Keratinocyte (primary cell): ENCODE measurements around the gene STON2. TPM values are rescaled to one million over a fixed set of nuclear protein-coding genes. Genes with fewer than 3 reads are reported as not detected.

Experiments
- DNase-seq: peaks from one replicate; pipeline ENCODE4 v3.0.0-alpha.2; 2011; ENCODE audit warnings: low read depth, missing footprints, low spot score
- FAIRE-seq: peaks from 2 replicates; lab custom pipeline; 2011; peaks lifted over from hg19 to GRCh38; lab: Jason Lieb, UNC
- H2AFZ ChIP-seq: 2 replicates; pipeline ENCODE4 v1.6.0; 2012; ENCODE audit warnings: low read length, control low read depth, inconsistent platforms; ENCODE audit not compliant: control insufficient read depth
- H3K27ac ChIP-seq: 2 replicates; pipeline ENCODE4 v1.5.1; 2011; ENCODE audit warnings: low read length; ENCODE audit not compliant: control insufficient read depth, insufficient read depth
- H3K27me3 ChIP-seq: 3 replicates; pipeline ENCODE4 v1.6.0; 2011; ENCODE audit warnings: low read length; ENCODE audit not compliant: control insufficient read depth, insufficient read depth; ENCODE audit errors: extremely low read depth
- H3K36me3 ChIP-seq, 2 experiments: 2 replicates in 1 of 2; 3 replicates in 1 of 2; pipeline ENCODE4 v1.5.1; 2011; ENCODE audit warnings: low read length in 2 of 2, mild to moderate bottlenecking in 1 of 2; ENCODE audit not compliant: control insufficient read depth in 2 of 2, insufficient read depth in 2 of 2; ENCODE audit errors: extremely low read depth in 1 of 2
- H3K4me1 ChIP-seq: 3 replicates; pipeline ENCODE4 v1.5.1; 2011; ENCODE audit warnings: low read length; ENCODE audit not compliant: control insufficient read depth, insufficient read depth; ENCODE audit errors: extremely low read depth
- H3K4me2 ChIP-seq: 3 replicates; pipeline ENCODE4 v1.6.0; 2011; ENCODE audit warnings: low read depth, low read length; ENCODE audit not compliant: control insufficient read depth, insufficient read depth; ENCODE audit errors: extremely low read depth
- H3K4me3 ChIP-seq, 3 experiments: fragments of 200-600 bp in 1 of 3; sonication (generic) in 1 of 3; 2 replicates in 2 of 3; 3 replicates in 1 of 3; pipeline ENCODE4 v1.5.1; 2011 to 2016; ENCODE audit warnings: low read length in 3 of 3, mild to moderate bottlenecking in 3 of 3, control low read depth in 2 of 3, inconsistent platforms in 1 of 3, low read depth in 1 of 3, mixed read lengths in 1 of 3, mixed run types in 1 of 3, moderate library complexity in 1 of 3; ENCODE audit not compliant: control insufficient read depth in 2 of 3, insufficient read depth in 2 of 3; ENCODE audit errors: extremely low read depth in 1 of 3
- H3K79me2 ChIP-seq: 2 replicates; pipeline ENCODE4 v1.6.0; 2012; ENCODE audit warnings: low read length; ENCODE audit not compliant: control insufficient read depth, insufficient read depth
- H3K9ac ChIP-seq: 3 replicates; pipeline ENCODE4 v1.6.0; 2011; ENCODE audit warnings: low read length; ENCODE audit not compliant: control insufficient read depth, insufficient read depth; ENCODE audit errors: extremely low read depth
- H3K9me1 ChIP-seq: 3 replicates; pipeline ENCODE4 v1.6.0; 2011; ENCODE audit warnings: low read length; ENCODE audit not compliant: control insufficient read depth, insufficient read depth; ENCODE audit errors: extremely low read depth
- H3K9me3 ChIP-seq: 2 replicates; pipeline ENCODE4 v1.5.1; 2012; ENCODE audit warnings: low read depth, low read length; ENCODE audit not compliant: control insufficient read depth
- H4K20me1 ChIP-seq: 3 replicates; pipeline ENCODE4 v1.6.0; 2011; ENCODE audit warnings: low read length; ENCODE audit not compliant: control insufficient read depth, insufficient read depth; ENCODE audit errors: extremely low read depth
- CTCF ChIP-seq, 3 experiments: IDR thresholded peaks in 1 of 3; conservative IDR thresholded peaks in 1 of 3; optimal IDR thresholded peaks in 1 of 3; 2 replicates in 2 of 3; 3 replicates in 1 of 3; pipeline versions ENCODE3 to v1.5.1; 2011; ENCODE audit warnings: low read length in 3 of 3, mild to moderate bottlenecking in 3 of 3, moderate library complexity in 2 of 3, control low read depth in 1 of 3, inconsistent platforms in 1 of 3; ENCODE audit not compliant: insufficient read depth in 2 of 3; ENCODE audit errors: extremely low read depth in 1 of 3
- EZH2 ChIP-seq: IDR thresholded peaks from one replicate; pipeline ENCODE4 v1.6.1; 2012; ENCODE audit warnings: inconsistent platforms, mild to moderate bottlenecking, low read length, moderate library complexity
- dilution Hi-C: fragments of 300-500 bp; cut with MboI; formaldehyde crosslinking; loops from one replicate; pipeline ENCODE4 v1.7.0; 2020; ENCODE audit warnings: low sequenced_read_pairs; ENCODE audit not compliant: extremely low pct_ligation_motif_present
- polyA plus RNA-seq, 5 experiments: library from polyadenylated mRNA; depleted of rRNA in 3 of 5; stranded (reverse) in 3 of 5; stranded (forward) in 1 of 5; unstranded in 1 of 5; fragments of >200 nt; gene quantifications; 1 replicate in 1 of 5; 2 replicates in 3 of 5; 3 replicates in 1 of 5; pipeline versions ENCODE4 v1.2.1 to v1.2.3, GENCODE V29; 2011 to 2012; ENCODE audit warnings: missing spikeins in 2 of 5, low read depth in 1 of 5, low replicate concordance in 1 of 5

The STON2 gene
- polyA plus RNA-seq, 1 donor (not counting 4 experiments of a cell fraction or from before 2014, with no cell fraction given): 82.3 TPM

DNA sequence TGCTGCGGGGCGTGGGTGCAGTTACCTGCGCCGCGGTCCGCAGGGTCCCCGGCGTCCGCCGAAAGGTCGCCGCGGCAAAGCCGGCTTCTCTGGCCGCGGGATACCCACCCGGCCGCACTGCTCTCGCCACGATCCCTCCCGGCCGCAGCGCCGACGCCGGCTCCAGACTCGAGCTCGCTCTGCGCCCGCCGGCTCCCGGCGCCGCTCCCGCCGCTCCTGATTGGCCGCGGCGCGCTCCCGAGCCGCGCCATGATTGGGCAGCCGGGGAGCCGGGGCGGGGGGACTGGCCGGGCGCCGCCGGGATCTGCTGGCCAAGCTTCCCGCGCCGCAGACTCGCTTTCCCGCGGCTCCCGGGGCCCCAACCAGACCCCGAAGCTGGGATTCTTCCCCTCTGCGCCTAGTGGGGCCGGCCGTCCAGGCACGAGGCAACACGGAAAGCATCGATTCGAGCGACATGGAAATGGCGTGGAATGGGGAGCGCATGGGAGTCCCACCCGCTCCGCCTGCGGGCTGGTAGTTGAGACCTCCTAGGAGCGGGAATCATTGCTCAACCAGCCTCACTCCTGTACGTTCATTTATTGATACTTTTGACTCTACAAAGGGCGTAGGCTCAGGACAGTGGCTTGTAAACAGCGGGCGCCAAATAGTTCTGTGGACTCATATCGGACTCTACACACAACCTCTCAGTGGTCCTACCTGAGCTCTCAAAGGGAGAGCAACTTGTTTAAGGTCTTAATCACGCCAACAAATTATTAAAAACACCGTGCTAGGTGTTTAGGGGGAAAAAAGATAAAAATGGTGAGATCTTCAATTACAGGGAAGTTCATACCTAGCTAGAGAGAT, 36.4 kb upstream of the STON2 start:
- peaks cover 4% of the 10 kb centered on the region for H3K27me3 ChIP-seq

GRCh38 chr14:81435391-81436295, 35.5 kb upstream of the STON2 start:
- peak overlapping the region; percentile 81 for H3K9ac ChIP-seq
- DNase-seq (peak; percentile 35), FAIRE-seq (peak; percentile 79)
- TF ChIP-seq EZH2: no peak
- H3K79me2 ChIP-seq: peaks cover 17% of the 10 kb centered on the region
- H3K4me1 ChIP-seq: peaks cover 28% of the 10 kb centered on the region
- peak overlapping the region; percentile 61 for H2AFZ ChIP-seq
- peak overlapping the region; percentile 61 to 80 (median 74) for H3K4me3 ChIP-seq
- peaks cover 5% of the 10 kb centered on the region for H3K9me1 ChIP-seq
- peak overlapping the region; percentile 89 for H3K4me2 ChIP-seq
- peaks cover 4% of the 10 kb centered on the region for H3K27me3 ChIP-seq
- H3K9me3 ChIP-seq: no peaks in the 10 kb centered on the region
- dilution Hi-C loops: no loop called here
- peak overlapping the region; percentile 72 for H3K27ac ChIP-seq
- H4K20me1 ChIP-seq: peaks cover 2% of the 10 kb centered on the region
- H3K36me3 ChIP-seq: no peaks in the 10 kb centered on the region

More for the DNA sequence above, 36.4 kb upstream of the STON2 start:
- Histone ChIP-seq H3K36me3 (no peaks in the 10 kb centered on the region), H3K4me1 (peaks cover 28% of the 10 kb centered on the region), H2AFZ (peak overlapping the region; percentile 96), H4K20me1 (peaks cover 2% of the 10 kb centered on the region), H3K27ac (no peak overlapping the region), H3K79me2 (peaks cover 14% of the 10 kb centered on the region), H3K9me3 (no peaks in the 10 kb centered on the region), H3K9me1 (peaks cover 5% of the 10 kb centered on the region), H3K4me2 (peak overlapping the region; percentile 92), H3K4me3 (peak overlapping the region; percentile 61 to 80 (median 72)), H3K9ac (peak overlapping the region; percentile 81)
- dilution Hi-C loops: no loop called here
- FAIRE-seq (no peak), DNase-seq (no peak)
- TF ChIP-seq CTCF (optimal IDR thresholded peaks at IDR 0.05 in 1 of 3, IDR thresholded peaks at IDR 0.05 in 1 of 3, conservative IDR thresholded peaks at IDR 0.05 in 1 of 3; ENCODE audit: extremely low read depth in 1 of 3, insufficient read depth in 2 of 3, low read length in 3 of 3) (no peak), EZH2 (no peak)
